Activated effector memory CD4-positive, alpha-beta T cell treated with anti-CD3 and anti-CD28 coated beads, Interleukin-2, amount 50 U/mL, for 16 hours (primary cell): ENCODE data around the gene CCND1.

ENCODE experiments used
- DNase-seq: peaks from one replicate; pipeline ENCODE4 v3.0.0-alpha.2; 2020

Gene CCND1

DNA sequence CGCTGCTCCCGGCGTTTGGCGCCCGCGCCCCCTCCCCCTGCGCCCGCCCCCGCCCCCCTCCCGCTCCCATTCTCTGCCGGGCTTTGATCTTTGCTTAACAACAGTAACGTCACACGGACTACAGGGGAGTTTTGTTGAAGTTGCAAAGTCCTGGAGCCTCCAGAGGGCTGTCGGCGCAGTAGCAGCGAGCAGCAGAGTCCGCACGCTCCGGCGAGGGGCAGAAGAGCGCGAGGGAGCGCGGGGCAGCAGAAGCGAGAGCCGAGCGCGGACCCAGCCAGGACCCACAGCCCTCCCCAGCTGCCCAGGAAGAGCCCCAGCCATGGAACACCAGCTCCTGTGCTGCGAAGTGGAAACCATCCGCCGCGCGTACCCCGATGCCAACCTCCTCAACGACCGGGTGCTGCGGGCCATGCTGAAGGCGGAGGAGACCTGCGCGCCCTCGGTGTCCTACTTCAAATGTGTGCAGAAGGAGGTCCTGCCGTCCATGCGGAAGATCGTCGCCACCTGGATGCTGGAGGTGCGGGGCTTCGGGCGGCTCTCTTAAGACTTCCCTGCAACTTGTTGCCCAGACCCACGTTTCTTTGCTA lies at the start of gene CCND1:
TSS of gene CCND1 (plus strand) at position 162 of the 587 bp plus-strand sequence. CDS start at position 320, 158 bp downstream.
- peak; percentile 76 for DNase-seq

DNA sequence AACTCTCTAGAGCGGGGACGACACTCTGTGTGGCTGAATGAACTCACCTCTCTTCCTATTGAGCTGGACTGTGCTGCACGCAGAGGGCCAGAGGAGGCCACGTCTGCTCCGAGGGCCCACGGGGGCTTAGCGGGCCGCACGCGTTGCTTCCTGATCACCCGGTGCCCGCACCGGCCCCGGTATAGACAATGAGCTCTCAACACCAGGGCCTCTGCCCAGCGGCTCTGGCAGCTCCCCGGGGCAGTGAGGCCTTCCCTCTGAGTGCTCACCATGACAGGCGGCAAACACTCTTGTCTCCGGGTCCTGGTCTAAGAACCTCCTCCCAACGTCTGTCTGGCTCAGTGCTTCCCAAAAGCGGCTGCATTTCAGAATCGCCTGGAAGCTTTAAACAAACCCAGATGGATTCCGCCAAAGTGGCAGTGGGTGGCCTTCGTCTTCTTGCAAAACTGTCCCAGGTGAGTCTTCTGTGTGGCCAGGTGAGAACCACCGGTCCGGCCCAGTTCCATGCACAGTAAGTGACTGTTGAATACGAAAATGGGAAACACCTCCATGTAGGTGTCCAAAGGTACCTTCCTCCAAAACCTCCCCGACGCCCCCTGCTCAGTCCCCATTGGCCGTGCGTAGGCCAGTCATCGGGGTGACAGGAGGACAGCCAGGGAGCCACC lies 47.8 kb upstream of the CCND1 start:
- DNase-seq = no peak

GRCh38 chr11:69593851-69594250 lies 47.1 kb upstream of the CCND1 start:
- DNase-seq = no peak

DNA sequence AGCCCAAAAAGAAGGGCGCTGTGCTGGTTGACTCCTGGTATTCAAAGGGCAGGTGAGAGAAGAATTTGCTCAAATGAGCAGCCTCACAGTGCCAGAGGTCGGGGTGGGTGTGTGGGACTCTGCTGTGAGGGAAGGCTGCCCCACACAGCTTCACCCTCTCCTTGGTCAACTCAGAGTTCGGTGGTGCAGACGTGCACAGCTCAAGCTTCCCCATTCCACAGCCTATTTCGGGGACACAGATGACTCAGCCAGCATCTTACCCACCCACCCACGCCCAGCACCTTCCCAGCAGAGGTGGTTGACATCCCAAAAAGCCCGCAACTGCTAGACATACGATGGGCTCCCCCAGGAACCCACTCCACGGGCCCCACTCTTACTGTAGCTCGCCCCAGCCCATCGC lies 46.5 kb upstream of the CCND1 start:
- no peak for DNase-seq

GRCh38 chr11:69595805-69596665 lies 44.9 kb upstream of the CCND1 start:
- DNase-seq = no peak

GRCh38 chr11:69598147-69598546 lies 42.8 kb upstream of the CCND1 start:
- no peak for DNase-seq

- no peak for DNase-seq
Measured at GRCh38 chr11:69599502-69599901, 41.5 kb upstream of the CCND1 start.

- DNase-seq = no peak
Measured at GRCh38 chr11:69600001-69600400, 41.0 kb upstream of the CCND1 start.

GRCh38 chr11:69601011-69601975 lies 39.7 kb upstream of the CCND1 start:
- no peak for DNase-seq

DNA sequence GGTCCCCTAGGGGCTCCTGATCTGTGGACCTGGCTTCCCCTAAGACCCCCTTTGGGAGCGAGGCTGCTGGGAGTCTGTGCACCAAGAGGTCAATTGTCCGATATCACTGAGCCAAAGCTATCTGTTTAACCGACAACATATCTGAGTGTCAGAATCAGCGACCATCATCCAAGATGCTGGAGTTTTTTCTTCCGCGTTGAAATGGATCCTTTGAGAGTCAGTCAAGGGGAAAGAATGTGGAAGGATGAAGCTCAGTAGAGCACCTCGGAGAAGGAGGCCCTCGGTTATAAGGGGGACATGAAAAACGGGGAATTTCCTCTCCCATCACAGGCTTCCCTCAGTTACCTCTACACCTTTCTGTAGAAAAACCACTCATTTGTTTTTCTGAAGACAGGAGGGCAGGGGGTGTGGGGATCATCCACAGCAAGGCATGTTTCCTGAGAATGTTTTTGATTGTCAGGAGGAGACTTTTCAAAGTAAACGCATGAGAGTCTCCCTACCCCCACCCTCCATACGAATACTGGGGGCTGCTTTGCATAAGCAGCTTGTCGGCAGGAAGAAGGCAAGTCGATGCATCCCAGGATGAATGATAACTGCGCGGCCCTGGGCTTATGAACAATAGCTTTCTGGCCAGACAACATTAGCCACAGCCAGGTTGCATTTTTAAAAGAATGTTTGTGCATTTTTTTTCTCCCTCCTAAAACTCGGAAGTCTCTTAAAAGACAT lies 37.7 kb upstream of the CCND1 start:
- no peak for DNase-seq

- no peak for DNase-seq
Measured at GRCh38 chr11:69604055-69604454, 36.9 kb upstream of the CCND1 start.

- no peak for DNase-seq
Measured at GRCh38 chr11:69605737-69606526, 35.0 kb upstream of the CCND1 start.

- no peak for DNase-seq
Measured at GRCh38 chr11:69609351-69609750, 31.6 kb upstream of the CCND1 start.

GRCh38 chr11:69611548-69612526 lies 29.1 kb upstream of the CCND1 start:
- no peak for DNase-seq

DNA sequence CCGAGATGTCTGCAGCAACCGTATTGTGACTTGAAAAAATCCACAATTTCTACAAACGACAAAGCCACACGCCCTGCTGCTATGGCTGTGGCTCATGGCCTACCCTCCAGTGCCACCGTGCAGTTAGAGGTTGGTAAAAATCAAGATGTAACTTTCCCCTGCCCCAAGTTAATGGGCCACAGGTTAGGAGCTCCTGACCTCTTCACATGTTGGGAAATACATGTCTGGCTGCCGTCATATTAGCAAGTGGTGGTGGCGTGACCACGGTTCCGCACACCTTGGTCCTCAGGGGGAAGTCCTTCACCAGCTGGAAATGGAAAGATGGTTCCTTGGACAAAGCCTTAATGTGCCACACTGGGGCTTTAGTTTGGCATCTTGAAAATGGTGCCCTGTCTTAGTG lies 27.4 kb upstream of the CCND1 start:
- no peak for DNase-seq

DNA sequence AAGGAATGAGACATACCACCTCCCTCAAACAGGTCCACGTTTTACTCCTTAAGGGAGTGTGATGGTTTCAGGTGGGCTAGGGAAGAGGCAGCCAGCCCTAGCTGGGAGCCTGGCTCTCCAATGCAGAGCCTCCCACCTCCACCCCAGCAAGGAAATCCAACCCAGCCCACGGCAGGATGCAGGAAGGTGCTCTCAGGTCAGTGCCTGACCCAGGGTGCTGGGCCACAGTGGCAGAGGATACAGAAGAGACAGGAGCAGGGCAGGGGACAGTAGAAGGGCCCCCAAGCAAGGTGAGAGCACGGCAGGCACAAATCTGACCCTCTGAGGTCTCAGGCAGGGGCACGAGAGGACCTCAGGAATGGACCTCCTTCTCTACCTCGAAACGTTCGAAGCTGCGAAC lies 26.9 kb upstream of the CCND1 start:
- no peak for DNase-seq

- no peak for DNase-seq
Measured at GRCh38 chr11:69615545-69616278, 25.2 kb upstream of the CCND1 start.

- no peak for DNase-seq
Measured at GRCh38 chr11:69617220-69617619, 23.7 kb upstream of the CCND1 start.

DNA sequence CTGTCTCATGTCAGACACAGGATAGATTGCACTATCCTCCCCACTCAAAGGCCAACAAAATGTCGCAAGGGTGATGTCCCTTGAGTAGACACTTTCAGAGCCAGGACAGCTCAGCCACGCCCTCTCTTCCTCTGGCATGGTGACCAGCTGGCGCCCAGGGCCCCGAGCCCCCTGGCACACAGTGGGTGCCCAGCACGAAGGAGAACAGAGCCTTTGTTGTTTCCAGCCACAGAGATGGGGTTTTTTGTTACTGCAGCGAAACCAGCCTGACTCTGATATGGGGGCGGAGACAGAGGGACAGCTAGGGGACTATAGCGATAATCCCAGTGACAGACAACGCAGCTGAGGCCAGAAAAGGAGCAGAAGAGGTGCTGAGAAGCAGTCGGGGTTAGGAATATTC lies 23.3 kb upstream of the CCND1 start:
- no peak for DNase-seq
